ELR (cell line): ENCODE data around the gene TSPAN12.

Source experiments
- DNase-seq: peaks from one replicate; pipeline ENCODE4 v3.0.0-alpha.2; 2015; ENCODE audit warnings: low read depth

TSPAN12 gene

GRCh38 chr7:120842121-120842621 is 15.8 kb downstream of the TSPAN12 start:
- no peak for DNase-seq

GRCh38 chr7:120841608-120842007 is 16.3 kb downstream of the TSPAN12 start:
- DNase-seq: no peak

- DNase-seq: no peak
Observed at GRCh38 chr7:120838281-120838682, 19.7 kb downstream of the TSPAN12 start.

GRCh38 chr7:120837599-120837998 is 20.3 kb downstream of the TSPAN12 start:
- DNase-seq: no peak

GRCh38 chr7:120836556-120837115 is 21.3 kb downstream of the TSPAN12 start:
- DNase-seq: no peak

GRCh38 chr7:120834726-120835125 is 23.2 kb downstream of the TSPAN12 start:
- DNase-seq: no peak

GRCh38 chr7:120833546-120833945 is 24.4 kb downstream of the TSPAN12 start:
- DNase-seq: no peak

- no peak for DNase-seq
Observed at GRCh38 chr7:120832803-120833202, 25.1 kb downstream of the TSPAN12 start.

GRCh38 chr7:120831260-120831659 is 26.7 kb downstream of the TSPAN12 start:
- DNase-seq: no peak

GRCh38 chr7:120829487-120829886 is 28.5 kb downstream of the TSPAN12 start:
- DNase-seq: no peak

GRCh38 chr7:120828528-120828927 is 29.4 kb downstream of the TSPAN12 start:
- DNase-seq: no peak

- no peak for DNase-seq
Observed at GRCh38 chr7:120827371-120828118, 30.4 kb downstream of the TSPAN12 start.

GRCh38 chr7:120825576-120825975 is 32.4 kb downstream of the TSPAN12 start:
- no peak for DNase-seq

- no peak for DNase-seq
Observed at GRCh38 chr7:120825152-120825551, 32.8 kb downstream of the TSPAN12 start.

- no peak for DNase-seq
Observed at GRCh38 chr7:120819861-120820260, 38.1 kb downstream of the TSPAN12 start.

GRCh38 chr7:120817851-120818250 is 40.1 kb downstream of the TSPAN12 start:
- DNase-seq: no peak

GRCh38 chr7:120814253-120814939 is 43.5 kb downstream of the TSPAN12 start:
- DNase-seq: no peak

- no peak for DNase-seq
Observed at GRCh38 chr7:120813546-120814252, 44.2 kb downstream of the TSPAN12 start.

- no peak for DNase-seq
Observed at GRCh38 chr7:120813089-120813488, 44.9 kb downstream of the TSPAN12 start.

GRCh38 chr7:120809260-120809659 is 48.7 kb downstream of the TSPAN12 start:
- no peak for DNase-seq

GRCh38 chr7:120807390-120807789 is 50.6 kb downstream of the TSPAN12 start:
- no peak for DNase-seq

- DNase-seq: no peak
Observed at GRCh38 chr7:120806669-120807068, 51.3 kb downstream of the TSPAN12 start.
